Measurements from ENCODE around the gene TRMU.

- TF ChIP-seq ZNF274 (IDR thresholded peaks at IDR 0.05; ENCODE audit: low read depth, low read length) (no peak), YY1 (IDR thresholded peaks at IDR 0.05; ENCODE audit: insufficient read depth, insufficient read length) (no peak), SUZ12 (IDR thresholded peaks at IDR 0.05; ENCODE audit: extremely low read depth, insufficient read depth, insufficient read length) (no peak)
Measured at GRCh38 chr22:46370584-46371291, 35.2 kb downstream of the TRMU start.
